Mammary microvascular endothelial cell (primary cell): ENCODE data around the gene IQUB. TPM values are rescaled to one million over a fixed set of nuclear protein-coding genes. Genes with fewer than 3 reads are reported as not detected.

Source experiments
- total RNA-seq: library from RNA; depleted of rRNA; stranded (reverse); fragments of >200 nt; gene quantifications from 2 replicates; pipeline ENCODE4 v1.2.3, GENCODE V29; 2015

The IQUB gene
- 0.69 TPM in 1 of 2 replicates, not detected in the other for total RNA-seq

DNA sequence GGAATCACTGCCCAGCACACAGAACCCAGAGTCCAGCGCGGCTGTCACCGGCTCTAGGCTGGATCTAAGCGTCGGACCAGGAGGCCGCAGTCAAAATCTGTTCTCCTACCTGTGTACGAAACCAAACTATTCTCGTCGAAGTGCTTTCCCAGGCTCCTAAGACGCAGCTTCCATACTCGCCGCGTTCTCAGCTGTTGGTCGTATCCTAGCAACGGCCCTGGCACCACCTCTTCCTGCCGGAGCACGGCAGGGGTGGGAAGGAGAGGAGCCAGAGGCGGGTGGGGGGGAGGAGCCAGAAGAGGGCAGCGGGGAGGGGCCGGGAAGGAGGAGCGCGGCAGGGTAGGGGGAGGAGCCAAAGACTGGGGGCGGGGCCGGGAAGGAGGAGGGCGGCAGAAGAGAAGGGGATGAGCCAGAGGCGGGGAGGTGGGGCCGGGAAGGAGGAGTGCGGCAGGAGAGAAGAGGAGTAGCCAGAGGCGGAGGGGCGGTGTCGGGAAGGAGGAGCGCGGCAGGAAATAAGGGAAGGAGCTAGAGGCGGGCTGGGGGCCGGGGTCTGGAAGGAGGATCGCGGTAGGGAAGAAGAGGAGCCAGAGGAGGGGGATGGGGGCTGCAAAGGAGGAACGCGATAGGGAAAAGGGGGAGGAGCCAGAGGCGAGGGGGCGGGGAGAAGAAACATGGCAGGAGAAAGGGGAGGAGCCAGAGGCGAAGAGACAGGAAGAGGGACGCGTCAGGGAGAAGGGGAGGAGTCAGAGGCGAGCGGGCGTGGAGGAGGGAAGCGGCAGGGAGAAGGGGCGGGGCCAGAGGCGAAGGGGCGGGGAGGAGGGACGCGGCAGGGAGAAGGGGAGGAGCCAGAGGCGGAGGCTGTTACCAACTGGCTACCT, at the start of gene IQUB:
Gene IQUB (minus strand): TSS at position 213 of the 878 bp plus-strand sequence. CDS start 22,255 bp downstream, outside the sequence.

DNA sequence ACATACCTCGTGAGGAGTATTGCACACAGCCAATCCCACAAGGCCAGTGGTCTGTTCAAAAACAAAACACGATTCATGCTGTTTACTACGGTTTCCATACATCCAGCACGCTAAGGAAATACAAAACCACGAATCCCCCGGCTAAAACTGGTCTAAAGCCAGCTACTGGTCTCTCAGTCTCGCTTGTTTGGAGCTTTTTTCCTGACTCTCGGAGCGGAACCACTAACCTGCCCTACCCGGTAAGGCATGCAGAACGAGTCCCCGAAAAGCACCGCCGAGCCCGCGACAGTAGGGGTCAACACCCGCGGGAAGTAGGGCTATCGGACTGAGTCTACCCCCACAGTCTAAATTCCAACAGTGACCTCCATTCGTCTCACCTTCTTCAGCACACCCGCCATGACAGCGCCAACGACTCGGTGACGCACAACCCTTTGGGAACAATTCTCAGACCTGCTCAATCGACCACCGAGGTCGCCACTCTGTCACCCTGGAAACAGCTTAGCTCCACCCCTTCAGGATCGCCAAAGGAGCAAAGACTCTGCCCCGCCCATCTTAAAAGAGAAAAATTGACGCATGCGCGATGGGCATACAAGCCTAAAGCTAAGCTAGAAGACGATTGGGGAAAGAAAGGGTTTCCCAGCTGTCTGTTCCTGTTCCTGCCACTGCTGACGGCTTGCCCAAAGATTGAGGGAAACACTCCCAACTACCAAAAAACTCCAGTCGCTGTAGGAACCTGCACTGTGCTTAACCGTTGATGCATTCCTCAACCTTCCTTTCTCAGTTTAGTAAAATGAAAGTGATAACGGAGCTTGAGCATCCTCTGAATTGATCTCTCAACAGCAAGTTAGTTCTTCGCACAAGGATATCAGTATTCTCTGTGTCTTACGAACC, 23.2 kb upstream of the IQUB start, which contains the start of gene NDUFA5:
Gene NDUFA5 (minus strand): TSS at position 421 of the 891 bp plus-strand sequence. CDS start 23 bp downstream, at position 398.

Other genes with a start within 250 kb of the IQUB start
- 24.4 and 24.8 TPM in 2 replicates for gene NDUFA5, start 23.2 kb upstream of the IQUB start, total RNA-seq
- not detected in 2 replicates for gene ASB15, start 67.2 kb upstream of the IQUB start, total RNA-seq
- gene LMOD2, start 121.3 kb upstream of the IQUB start, total RNA-seq = not detected in 2 replicates
- 13.8 and 14.6 TPM in 2 replicates for gene WASL, start 214.4 kb upstream of the IQUB start, total RNA-seq